Spleen (tissue), 7 donors: Measurements from ENCODE around the gene ZNF611.

Source experiments
- CTCF ChIP-seq, 11 experiments: fragments of 200-600 bp in 7 of 11; fragments of 450-650 bp in 4 of 11; sonication (generic) in 4 of 11; IDR thresholded peaks in 8 of 11; conservative IDR thresholded peaks in 3 of 11; 1 replicate in 7 of 11; 2 replicates in 4 of 11; pipeline versions ENCODE4 v1.4.0 to v1.8.0; 2016 to 2021; ENCODE audit warnings: antibody characterized with exemption in 11 of 11, inconsistent platforms in 4 of 11, mild to moderate bottlenecking in 1 of 11
- POLR2AphosphoS5 ChIP-seq, 3 donors: sonication (generic); formaldehyde crosslinking; IDR thresholded peaks; one replicate each; pipeline ENCODE4 v1.5.1; 2017; ENCODE audit warnings: antibody characterized with exemption in 3 of 3
- donor health status: DM: no; HTN: no; CAD: no; lungs with moderate emphysema.
- donor health status: DM: no; HTN: no; CAD: no.
- donor health status: DM: no; HTN: no; CAD: no.

- TF ChIP-seq POLR2AphosphoS5 (IDR thresholded peaks at IDR 0.05) (no peak), CTCF (IDR thresholded peaks at IDR 0.05 in 8 of 11, conservative IDR thresholded peaks at IDR 0.05 in 3 of 11) (peak in 1 of 11 experiments; percentile 4)
Measured at GRCh38 chr19:52670046-52670445, 64.8 kb downstream of the ZNF611 start.
